Measurements from ENCODE around the gene CORO7.

CORO7 gene

GRCh38 chr16:4426021-4426684 lies 9.8 kb upstream of the CORO7 start:
- no peak for DNase-seq (ENCODE audit: low read depth, low spot score)

- peak; percentile 91 for DNase-seq (ENCODE audit: low read depth, low spot score)
These were observed 9.1 kb upstream of the CORO7 start, which contains the start of gene DNAJA3 for GRCh38 chr16:4425378-4426020. Gene DNAJA3, plus strand, starts transcription at chr16:4425868. Its CDS starts 14 bp downstream, at chr16:4425882.

DNA sequence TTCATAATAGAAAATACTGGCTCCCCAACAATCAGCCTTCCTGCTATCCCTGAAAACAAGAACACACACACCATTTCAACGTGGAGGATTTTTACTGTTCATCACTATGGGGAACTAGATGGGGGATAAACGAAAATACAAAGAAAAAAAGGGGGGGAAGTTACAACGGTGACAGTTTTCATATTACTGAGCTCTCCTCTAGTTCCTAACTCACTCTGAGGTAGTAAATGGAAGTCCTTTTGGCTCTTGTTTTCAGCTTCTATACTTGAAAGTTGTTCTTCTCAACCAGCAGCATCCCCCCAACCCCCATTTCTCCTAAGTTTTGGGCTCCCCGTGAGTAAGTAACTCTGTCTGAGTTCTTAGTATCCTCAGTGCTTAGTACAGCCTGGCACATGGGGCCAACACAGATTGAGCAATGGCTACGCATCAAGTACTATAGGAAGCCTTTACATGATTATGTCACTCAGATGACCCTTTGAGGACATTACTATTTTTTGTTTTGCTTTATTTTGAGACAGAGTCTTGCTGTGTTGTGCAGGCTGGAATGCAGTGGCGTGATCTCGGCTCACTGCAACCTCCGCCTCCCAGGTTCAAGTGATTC lies 4.2 kb upstream of the CORO7 start:
- no peak for DNase-seq (ENCODE audit: low read depth, low spot score)

DNA sequence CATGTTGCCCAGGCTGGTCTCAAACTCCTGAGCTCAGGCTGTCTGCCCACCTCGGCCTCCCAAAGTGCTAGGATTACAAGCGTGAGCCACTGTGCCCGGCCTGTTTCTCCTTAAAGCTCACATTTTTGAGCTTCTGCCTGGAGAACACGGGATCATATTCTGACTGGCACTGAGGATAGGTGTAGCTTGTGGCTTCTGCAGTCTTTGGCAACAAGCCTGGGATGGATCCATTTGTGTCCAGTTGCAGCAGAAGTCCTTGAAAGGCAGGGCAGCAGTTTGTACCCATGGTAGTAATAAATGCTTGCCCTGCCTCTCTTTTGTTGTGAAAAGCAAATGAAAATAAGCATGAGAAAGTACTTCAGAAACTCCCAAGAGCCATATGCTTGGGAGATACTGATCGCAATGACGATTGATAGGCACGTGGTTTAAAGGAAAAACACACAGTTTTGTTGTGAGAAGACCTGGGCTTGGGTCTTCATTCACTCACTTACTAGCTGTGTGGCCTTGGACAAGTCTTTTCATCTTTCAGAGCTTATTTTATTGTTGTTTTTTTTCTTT lies 3.1 kb upstream of the CORO7 start:
- DNase-seq (ENCODE audit: low read depth, low spot score) = no peak

DNA sequence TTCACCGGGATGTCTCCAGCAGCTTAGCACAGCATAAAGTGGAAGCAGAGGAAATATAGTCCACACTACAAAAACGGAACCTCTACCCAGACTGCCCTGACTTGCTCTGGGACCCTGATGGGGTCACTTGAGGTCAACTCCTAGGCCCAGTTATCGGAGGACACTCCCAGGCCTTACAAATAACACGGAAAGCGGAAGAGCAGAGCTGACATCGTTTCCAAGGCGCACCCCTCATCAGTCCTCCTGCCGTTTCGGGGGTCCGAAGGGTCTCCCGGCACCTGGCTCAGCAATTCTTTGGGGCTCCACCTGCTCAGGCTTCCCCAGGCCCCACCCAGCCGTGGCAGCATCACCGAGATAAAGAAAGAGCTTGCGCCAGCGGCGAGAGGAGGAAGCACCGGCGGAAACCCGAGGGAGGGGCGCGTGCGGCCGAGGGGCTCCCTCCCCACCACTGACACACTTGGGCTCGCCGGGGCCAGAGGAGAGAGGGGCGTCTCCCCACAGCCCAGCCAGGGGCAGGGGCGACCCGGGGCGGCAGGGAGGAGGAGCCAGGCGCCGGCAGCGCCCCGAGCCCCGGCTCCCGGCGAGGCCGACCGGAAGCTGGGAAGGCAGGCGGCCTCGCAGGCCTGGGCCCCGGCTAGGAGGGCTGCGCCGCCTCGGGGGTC lies 727 bp downstream of the CORO7 start:
- DNase-seq (ENCODE audit: low read depth, low spot score) = no peak

DNA sequence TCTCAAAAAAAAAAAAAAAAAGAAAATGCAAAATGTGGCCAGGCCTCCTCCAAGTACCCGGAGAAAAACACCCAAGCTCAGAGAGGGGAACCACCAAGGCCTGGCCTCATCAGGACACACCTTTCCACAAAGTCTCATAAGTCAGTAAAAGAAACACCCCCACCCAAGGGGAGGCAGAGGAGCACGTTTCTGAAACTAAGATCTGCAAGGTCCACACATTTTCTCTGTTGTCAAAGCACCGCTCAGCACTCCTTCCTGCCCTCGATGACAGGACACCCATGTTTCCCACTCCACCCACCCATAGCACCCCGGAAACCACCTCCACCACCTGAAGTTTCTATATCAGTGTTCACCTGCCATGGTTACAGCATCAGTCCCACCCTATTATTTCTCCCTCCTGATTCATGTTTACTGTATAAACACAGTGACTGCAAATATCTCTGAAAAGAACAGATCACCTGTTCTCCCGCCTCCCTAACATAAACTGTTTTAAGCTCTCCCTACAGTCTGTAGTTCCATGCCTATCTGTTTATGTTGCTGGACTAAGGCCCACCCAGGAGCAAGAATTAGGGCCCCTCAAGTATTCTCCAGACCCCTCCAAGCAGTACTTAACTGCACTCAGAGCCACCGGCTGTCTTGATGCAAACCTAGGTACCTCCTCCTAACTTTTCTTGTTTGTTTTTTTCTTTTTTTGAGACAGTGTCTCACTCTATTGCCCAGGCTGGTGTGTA lies 2.0 kb downstream of the CORO7 start:
- no peak for DNase-seq (ENCODE audit: low read depth, low spot score)

DNA sequence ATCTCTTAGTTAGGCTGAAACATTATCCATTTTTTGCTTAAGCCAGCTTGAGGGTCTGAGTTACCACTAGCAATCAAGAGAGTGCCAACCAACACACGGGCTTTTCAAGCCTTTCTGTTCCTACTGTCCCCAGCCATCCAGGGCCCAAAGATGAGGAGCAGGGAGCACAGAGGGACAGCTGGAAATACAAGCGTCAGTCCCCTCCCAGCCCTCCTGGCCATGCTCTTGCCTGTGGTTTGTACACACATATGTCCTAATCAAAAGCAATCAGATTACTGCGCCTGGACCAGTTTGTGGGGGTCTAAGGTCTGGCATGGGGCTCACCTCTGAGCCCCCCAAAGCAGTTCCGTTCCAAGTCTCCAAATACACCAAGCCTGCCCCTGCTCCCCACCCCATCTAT lies 3.5 kb downstream of the CORO7 start:
- no peak for DNase-seq (ENCODE audit: low read depth, low spot score)

GRCh38 chr16:4412159-4412558 lies 4.2 kb downstream of the CORO7 start:
- DNase-seq (ENCODE audit: low read depth, low spot score) = no peak

- DNase-seq (ENCODE audit: low read depth, low spot score) = no peak
These were observed 4.7 kb downstream of the CORO7 start for GRCh38 chr16:4411684-4412083.

GRCh38 chr16:4410335-4411075 lies 5.9 kb downstream of the CORO7 start:
- DNase-seq (ENCODE audit: low read depth, low spot score) = peak; percentile 71

GRCh38 chr16:4409081-4409932 lies 7.1 kb downstream of the CORO7 start:
- DNase-seq (ENCODE audit: low read depth, low spot score) = no peak

GRCh38 chr16:4408323-4408690 lies 8.1 kb downstream of the CORO7 start:
- no peak for DNase-seq (ENCODE audit: low read depth, low spot score)

DNA sequence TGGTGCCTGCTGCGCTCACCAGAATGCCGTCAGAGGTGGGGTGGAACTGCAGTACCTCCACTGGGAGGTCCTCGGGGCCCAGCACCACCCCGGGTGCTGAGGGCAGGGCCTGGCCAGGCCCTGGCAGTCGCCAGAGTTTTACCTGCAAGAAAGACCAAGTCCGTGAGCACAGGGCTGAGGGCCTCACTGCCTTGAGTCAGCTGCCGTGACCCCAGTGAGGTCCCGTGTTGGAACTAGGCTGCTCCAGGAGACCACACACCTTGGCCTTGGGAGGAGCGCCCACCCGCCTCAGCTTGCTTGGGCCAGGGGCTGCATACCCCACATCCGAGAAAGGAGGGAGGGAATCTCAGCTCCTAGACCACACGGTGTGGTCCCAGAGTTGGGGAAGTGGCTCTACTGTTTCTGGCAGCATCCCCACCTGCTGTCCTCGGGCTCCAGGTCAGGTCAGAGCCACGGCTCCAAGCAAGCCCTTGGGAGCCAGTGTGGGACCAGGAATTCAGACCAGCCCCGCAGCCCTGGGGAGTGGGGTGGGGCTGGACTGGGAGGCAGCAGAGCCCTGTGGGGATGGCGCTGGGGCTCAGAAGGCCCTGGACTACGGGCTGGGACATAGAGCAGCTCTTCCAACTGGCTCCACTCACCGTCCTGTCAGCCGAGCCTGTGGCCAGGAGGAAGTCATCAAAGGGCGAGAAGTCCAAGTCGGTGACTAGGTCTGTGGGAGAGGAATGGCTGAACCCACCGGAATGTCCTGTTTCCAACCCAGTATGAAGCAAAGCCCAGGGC lies 8.7 kb downstream of the CORO7 start:
- DNase-seq (ENCODE audit: low read depth, low spot score) = no peak

DNA sequence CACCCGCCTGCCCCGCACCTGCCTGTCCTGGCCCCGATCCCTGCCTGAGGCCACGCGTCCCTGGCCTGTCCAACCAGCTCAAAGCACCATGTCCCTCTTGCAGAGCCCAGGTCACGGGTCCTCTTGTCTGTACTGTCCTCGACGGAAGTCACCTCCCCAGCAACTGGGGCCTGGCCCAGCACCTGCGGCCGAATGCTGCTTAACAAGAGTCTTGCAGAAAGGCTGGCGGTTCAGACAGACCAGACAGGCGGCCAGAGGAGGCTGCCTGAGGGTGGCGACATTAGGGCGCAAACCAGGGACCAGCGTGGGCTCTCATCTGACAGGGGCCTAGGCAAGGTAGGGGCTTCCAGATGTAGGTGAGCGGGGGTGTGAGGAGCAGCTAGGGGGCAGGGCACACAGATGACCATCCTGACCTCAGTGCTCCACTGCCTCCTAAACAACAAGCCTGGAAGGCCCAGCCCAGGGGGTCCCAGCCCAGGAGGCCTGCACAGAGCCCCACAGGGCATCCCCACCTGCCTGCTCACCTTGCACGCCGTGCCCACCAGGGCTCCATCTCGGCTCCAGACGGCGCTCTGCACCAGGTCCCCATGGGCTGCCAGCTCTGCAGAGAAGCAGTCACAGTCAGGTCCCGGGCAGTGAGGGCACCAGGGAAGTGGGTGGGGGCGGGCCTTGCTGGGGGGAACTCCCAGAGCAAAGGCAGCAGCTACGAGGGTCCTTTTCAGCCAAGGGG lies 11.3 kb downstream of the CORO7 start:
- no peak for DNase-seq (ENCODE audit: low read depth, low spot score)

- no peak for DNase-seq (ENCODE audit: low read depth, low spot score)
These were observed 12.0 kb downstream of the CORO7 start for GRCh38 chr16:4404247-4404966.

DNA sequence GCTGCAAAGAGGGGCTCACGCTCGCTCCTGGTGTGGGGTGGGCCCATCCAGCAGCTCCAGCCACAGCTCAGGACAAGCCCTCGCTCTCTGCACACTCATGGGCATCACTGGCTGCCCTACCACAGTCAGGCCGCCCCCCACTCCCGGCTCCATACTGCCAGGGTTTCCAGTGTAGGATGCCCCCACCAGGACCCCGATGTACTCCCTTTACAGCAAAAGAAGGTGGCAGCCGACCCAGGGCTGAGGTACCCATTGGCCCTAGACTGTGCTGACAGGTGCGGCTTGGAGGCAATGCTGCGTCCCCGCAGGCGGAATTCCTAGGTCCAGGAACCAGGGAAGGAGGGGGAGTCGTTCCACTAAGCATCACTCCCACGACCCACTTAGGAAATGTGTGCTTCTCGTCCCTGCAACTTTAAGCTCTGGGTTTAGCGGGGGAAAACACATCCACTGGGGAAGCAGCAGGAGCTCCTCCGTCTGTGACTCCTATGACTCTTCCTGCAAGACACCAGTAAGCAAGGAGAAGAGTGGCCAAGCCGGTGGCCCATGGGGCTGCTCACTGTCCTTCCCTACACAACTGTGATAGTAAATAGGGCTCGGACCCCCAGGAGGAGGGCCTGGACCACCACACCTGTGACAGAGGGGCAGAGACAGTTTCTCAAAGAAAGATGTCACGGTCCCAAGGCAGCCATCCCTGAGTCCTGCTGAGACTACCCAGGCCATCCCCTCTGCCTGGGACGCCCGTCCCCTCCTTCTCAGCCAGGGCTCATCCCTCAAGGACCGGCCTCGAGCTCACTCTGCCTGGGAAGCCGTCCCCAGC lies 13.1 kb downstream of the CORO7 start:
- DNase-seq (ENCODE audit: low read depth, low spot score) = no peak

Measured in brain pericyte (primary cell).